Pulmonary artery endothelial cell (primary cell): ENCODE results near the gene UGGT2. TPM values are rescaled to one million over a fixed set of nuclear protein-coding genes. Genes with fewer than 3 reads are reported as not detected.
"Not testable (repeated sequence)": the region's sequence is repeated elsewhere in the genome, so short reads cannot be mapped to it uniquely, and the experiment has no call there.

ENCODE experiments used
- DNase-seq: peaks from one replicate; pipeline ENCODE4 v3.0.0-alpha.2; 2011; ENCODE audit warnings: low read depth, low spot score
- total RNA-seq: library from RNA; depleted of rRNA; stranded (reverse); fragments of >200 nt; gene quantifications from 2 replicates; pipeline ENCODE4 v1.2.3, GENCODE V29; 2014

Gene UGGT2
- total RNA-seq, 1 donor from 2014 or later = 45.2 TPM

DNA sequence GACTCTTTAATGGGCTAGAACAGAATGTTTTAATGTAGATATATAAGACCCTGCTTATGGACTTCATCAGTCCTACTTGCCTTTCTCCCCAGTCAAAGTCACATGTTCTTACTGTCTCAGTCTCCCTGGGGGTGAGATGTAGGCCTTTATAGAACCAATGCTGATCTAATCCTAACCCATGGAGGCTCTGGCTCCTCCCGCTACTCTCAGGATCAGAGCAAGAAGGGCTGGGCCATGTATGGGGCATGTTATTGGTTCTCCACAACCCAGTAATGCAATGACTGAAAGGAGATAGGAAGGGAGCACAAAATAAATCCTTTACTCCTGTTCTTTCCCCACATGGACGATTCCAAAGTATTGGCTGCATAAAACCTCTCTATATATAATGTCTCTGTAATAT lies 82.3 kb downstream of the UGGT2 start:
- no peak for DNase-seq

DNA sequence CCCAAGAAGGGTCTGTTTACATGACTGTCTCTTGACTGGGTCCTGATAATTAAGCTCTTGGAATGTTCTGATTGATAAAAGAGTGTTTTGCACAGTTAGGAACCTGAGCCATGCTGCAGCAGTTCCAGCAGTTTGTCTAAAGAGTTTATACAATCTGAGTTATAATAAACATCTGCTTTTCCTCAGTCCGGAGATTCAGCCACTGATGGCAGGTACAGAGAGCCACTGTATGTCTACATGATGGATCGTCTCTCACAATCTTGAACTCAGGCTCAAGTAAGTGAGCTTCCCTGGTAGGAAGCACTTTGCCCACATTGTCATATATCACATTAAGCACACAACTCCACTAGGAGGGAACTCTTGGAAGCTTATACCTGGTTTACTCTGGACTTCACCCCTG lies 84.3 kb downstream of the UGGT2 start:
- no peak for DNase-seq

DNA sequence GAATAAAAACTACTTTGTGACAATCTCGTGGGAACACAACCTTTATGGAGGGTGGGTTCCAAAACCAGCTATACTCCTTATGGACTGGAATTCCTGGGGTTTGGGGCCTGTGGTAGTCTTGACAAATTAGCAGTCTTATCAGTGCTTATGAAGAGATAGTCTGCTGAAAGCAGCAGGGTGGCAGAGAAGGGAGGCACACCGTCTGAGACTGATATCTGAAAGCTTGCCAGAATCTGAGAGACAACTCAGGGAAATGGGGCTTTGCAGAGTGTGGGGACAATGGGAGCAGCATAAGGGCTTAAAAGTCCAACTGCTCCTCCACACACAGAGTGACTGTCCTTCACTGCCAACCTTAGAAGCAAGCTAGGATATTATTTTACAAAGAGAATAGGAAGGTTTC lies 95.9 kb downstream of the UGGT2 start:
- no peak for DNase-seq

DNA sequence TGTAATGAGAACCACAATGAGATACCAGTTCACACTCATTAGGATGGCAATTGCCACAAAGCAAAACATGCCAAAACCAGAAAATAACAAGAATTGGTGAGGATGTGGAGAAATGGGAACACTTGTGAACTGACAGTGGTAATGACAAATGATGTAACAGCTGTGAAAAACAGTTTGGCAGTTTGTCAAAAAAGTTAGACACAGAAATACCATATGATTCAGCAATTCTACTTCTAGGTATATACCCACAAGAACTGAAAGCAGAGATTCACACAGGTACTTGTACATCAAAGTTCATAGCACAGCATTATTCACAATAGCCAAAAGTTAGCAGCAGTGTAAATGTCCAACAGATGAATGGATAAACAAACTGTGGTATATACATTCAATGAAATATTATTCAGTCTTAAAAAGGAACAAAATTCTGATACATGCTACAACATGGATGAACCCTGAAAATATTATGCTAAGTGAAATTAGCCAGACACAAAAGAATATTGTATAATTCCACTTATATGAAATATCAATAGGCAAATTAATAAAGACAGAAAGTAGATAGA lies 96.5 kb downstream of the UGGT2 start:
- no peak for DNase-seq

DNA sequence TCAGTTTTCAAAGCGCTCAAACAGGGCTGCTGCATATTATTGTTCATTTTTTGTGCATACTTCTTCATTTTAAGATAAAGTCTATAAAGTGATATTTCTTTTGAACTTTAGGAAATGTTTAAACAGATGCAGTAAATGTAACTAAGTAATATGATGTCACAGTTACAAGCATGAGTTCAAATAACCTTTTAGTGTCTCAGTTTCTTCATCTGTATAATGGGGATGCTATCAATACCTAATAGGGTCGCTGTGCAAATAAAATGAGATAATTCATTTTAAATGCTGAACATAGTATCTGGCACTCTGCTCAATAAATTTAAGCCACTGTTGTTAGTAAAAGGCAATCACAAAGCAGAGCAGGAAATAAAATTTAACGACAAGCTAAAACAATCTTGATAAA lies 97.5 kb downstream of the UGGT2 start:
- no peak for DNase-seq

DNA sequence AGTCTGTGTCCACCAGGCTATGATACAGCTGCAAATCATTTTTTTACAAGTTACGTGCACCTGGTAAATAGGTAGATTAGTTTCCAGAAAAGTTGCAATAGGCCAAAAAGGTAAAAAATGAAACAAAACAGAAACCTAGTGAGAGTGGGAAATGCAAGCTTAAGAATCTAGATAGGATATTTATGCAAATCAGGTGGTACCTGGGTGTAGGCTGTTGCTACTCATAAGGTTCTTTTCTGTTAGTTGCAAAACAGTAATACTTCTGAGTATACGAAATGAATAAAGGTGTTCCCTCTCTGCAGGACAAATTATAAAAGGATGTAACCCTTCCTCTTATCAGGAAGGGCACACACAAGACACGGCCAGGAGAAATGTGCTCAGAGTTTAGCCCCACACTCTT lies 97.9 kb downstream of the UGGT2 start:
- no peak for DNase-seq

DNA sequence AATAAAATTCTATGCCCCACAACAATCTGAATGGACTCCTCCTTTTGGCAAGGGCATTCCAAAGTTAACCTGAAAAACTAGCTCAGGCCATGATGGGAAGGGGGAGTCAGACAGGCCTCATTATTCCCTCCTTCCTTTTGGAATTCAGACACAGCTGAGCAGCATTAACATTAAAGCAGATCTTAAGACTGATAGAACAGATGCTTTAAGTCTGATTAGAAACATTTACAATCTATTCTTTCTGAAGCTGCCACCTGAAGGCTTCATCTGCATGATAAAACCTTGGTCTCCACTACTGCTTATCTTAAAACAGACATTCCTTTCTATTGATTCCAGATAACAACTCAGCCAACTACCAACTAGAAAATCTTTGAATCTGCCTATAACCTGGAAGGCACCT lies 98.9 kb downstream of the UGGT2 start:
- DNase-seq = no peak

DNA sequence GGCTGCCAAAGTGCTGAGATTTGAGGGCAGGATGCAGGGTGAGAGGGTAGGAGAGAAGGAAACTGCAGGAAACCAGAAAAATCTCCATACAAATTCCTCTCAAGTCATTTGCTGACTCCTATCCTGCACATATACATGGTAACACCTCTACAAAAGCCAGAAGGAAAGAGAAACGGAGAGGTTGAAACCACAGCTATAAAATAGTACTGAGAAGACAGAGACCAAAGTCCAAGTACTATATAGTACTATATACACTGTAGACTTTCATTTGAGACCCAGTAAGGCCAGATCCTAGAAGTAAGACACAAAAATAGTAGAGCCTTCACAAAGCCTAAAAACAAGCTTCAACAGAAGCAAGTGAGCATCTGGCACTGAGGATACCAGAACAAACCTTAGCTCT lies 103.1 kb downstream of the UGGT2 start:
- DNase-seq = no peak

DNA sequence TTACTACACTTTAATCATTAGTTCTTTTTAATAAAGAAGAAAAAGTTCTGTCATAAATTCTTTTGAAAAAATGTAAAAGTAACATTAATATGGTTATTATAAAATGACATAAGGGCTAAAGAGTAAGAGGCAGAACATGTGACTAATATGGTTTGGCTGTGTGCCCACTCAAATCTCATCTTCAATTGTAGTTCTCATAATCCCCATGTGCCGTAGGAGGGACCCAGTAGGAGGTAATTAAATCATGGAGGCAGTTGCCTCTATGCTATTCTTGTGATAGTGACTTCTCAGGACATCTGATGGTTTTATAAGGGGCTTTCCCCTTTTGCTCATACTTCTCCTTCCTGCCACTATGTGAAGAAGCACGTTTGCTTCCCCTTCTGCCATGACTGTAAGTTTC lies 104.5 kb downstream of the UGGT2 start:
- DNase-seq = no peak

DNA sequence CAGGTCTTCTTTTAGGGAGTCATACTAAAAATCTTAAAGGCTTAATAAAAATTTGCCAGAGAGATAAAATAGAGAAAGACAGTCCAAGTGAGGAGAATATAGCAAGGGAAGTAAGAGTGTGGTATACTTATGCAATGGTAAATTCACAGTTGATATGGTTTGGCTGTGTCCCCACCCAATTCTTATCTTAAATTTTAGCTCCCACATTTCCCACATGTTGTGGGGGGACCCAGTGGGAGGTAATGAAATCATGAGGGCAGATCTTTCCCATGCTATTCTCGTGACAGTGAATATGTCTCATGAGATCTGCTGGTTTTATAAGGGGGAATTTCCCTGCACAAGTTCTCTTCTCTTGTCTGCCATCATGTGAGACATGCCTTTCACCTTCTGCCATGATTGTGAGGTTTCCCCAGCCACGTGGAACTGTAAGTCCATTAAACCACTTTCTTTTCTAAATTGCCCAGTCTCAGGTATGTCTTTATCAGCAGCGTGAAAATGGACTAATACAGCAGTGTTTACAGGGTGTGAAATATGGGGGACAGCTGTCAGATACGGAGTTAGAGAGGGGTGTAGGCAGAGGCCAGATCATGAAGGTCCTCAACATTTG lies 115.4 kb downstream of the UGGT2 start:
- no peak for DNase-seq

DNA sequence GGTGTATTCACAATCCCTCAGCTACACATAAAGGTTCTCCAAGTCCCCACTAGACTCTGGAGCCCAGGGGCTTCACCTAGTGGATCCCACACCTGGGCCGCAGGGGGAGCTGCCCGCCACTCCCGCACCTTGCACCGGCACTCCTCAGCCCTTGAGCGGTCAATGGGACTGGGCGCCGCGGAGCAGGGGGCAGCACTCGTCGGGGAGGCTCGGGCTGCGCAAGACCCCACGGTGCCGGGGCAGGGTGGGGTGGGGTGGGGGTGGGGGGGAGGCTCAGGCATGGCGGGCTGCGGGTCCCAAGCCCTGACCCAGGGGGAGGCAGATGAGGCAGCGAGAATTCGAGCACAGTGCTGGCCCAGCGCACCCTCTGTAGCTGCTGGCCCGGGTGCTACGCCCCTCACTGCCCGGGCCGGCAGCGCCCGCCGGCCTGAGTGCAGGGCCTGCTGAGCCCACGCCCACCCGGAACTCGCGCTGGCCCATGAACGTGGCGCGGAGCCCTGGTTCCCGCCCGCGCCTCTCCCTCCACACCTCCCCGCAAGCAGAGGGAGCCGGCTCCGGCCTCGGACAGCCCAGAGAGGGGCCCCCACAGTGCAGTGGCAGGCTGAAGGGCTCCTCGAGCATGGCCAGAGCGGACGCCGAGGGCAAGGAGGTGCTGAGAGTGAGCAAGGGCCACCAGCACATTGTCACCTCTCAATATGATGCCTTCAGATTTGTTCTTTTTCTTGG lies 121.7 kb downstream of the UGGT2 start:
- no peak for DNase-seq

DNA sequence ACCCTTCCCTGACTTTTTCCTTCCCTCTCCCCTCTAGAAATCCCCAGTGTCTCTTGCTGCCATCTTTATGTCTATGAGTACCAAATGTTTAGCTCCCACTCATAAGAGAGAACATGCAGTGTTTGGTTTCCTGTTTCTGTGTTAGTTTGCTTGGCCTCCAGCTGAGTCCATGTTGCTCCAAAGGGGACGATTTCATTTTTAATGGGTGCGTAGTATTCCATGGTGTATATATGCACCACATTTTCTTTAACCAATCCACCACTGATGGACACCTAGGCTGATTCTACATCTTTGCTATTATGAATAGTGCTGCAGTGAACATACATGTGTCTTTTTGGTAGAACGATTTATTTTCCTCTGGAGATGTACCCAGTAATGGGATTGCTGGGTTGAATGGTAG lies 123.8 kb downstream of the UGGT2 start:
- no peak for DNase-seq

DNA sequence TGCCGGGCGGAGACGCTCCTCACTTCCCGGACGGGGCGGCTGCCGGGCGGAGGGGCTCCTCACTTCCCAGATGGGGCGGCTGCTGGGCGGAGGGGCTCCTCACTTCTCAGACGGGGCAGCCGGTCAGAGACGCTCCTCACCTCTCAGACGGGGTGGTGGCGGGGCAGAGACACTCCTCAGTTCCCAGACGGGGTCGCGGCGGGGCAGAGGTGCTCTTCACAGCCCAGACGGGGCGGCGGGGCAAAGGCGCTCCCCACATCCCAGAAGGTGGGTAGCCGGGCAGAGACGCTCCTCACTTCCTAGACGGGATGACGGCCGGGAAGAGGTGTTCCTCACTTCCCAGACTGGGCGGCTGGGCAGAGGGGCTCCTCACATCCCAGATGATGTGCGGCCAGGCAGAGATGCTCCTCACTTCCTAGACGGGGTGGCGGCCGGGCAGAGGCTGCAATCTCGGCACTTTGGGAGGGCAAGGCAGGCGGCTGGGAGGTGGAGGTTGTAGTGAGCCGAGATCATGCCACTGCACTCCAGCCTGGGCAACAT lies 124.8 kb downstream of the UGGT2 start:
- not testable (repeated sequence) for DNase-seq

DNA sequence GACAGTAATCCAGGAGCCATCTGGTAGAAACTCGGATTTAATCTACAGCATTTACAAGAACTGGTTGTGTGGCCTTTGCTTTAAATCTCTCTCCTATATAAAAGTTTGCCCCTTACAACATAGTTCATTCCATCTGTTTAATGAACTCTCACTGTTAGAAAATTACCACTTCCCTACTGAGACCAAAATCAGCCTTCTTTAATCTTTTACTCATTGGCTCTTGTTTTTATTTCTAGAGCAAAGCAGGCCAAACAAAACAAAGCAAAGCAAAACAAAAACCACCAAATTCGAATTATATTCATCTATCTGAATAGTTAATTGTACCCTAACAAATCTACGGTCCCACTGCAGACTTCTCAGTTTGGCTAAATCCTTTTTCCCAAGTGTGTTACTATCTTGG lies 127.0 kb downstream of the UGGT2 start:
- DNase-seq = no peak

DNA sequence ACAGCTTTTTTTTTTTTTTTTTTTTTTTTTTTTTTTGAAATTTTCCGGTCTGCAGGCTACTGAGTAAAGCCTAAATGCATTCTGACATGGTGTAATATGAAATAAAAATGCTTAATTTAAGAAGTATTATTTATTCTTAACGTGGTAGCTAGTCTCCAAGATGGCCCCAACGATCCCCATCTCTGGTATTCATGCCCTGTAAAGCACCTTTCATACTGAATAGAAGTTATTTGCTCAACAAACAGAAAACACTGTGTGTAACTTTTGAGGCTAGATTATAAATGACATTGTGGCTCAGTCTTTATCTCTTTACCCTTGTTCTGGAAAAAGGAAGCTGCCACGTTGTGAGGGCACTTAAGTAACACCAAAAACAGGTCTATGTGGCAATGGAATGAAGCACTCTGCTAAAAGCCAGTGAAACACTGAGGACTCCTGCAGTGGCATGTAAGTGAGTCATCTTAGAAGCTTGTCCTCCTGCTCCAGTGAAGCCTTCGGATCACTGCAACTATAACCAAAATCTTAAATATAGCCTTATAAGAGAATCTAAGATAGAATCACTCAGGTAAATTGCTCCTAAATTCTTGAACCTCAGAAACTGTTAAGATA lies 128.7 kb downstream of the UGGT2 start:
- no peak for DNase-seq

DNA sequence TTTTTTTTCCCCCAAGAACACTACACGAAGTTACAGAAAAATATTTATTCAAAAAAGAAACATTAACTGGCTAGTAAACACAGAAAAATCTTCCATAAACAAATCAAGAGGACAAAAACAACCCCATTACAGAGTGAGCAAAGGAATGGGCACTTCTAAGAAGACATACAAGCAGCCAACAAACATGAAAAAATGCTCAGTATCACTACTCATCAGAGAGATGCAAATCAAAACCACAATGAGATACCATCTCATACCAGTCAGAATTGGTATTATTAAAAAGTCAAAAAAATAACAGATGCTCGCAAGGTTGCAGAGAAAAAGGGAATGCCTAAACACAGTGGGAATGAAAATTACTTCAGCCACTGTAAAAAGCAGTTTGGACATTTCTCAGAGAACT lies 131.7 kb downstream of the UGGT2 start:
- no peak for DNase-seq

DNA sequence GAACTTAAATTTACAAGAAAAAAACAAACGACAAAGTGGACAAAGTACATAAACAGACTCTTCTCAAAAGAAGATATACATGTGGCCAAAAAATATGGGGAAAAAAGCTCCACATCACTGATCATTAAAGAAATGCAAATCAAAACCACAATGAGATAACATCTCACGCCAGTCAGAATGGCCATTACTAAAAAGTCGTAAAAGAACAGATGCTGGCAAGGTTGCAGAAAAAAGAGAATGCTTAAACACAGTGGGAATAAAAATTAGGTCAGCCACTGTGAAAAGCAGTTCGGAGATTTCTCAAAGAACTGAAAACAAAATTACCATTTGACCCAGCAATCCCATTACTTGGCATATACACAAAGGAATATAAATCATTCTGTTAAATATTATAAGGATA lies 132.7 kb downstream of the UGGT2 start:
- DNase-seq = no peak

DNA sequence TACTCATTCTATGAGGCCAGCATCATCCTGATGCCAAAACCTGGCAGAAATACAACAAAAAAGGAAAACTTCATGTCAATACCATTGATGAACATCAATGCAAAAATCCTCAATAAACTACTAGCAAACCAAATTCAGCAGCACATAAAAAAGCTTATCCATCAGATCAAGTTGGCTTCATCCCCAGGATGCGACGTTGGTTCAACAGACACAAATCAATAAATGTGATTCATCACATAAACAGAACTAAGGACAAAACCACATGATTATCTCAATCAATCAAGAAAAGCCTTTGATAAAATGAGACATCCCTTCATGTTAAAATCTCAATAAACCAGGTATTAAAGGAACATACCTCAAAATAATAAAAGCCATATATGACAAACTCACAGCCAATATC lies 134.3 kb downstream of the UGGT2 start:
- no peak for DNase-seq

DNA sequence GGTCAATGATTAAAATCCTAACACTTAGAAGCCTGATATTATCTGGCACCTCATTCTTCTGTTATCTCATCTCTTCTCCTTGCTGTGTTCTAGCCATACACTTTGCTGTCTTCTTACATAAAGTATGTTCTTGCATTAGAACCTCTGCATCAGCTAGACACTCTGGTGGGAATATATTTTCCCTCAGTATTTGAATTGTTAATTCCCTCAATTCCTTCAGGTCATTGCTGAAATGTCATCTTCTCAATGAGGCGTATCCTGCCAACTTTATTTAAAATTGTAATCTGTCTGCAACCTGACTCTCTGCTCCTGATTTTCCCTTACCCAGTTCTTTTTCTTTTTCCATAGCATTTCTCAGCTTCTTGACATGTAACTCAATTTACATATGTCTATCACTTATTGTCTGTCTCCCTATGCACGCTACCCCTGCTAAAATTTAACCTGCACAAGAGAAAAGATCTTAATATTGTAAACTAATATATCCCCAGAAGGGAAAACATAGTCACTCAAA lies 138.2 kb downstream of the UGGT2 start:
- no peak for DNase-seq

DNA sequence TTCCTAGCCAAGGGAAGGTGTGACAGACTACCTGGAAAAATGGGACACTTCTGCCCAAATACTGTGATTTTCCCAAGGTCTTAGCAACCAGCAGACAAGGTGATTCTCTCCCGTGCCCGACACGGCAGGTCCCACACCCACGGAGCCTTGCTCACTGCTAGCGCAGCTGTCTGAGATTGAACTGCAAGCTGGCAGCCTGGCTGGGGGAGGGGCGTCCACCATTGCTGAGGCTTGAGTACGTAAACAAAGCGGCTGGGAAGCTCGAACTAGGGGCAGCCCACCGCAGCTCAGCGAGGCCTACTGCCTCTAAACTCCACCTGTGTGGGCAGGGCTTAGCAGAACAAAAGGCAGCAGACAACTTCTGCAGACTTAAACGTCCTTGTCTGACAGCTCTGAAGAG lies 146.2 kb downstream of the UGGT2 start:
- no peak for DNase-seq

DNA sequence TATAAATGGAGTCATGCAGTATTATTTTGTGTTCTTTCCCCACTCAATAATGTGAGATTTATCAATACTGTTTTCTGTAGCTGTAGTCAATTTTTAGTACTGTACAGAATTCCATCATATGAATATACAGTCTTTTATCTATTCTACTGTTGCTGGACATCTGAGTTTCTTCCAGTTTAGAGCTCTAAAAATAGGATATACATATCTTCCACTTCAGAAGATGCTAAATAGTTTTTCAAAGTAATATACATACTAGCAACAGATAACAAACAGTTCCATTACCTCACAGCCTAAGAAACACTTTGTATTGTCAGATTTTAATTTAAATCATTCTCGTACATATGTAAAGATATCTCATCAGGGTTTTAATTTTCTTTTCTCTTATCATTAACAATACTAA lies 149.6 kb downstream of the UGGT2 start:
- no peak for DNase-seq

DNA sequence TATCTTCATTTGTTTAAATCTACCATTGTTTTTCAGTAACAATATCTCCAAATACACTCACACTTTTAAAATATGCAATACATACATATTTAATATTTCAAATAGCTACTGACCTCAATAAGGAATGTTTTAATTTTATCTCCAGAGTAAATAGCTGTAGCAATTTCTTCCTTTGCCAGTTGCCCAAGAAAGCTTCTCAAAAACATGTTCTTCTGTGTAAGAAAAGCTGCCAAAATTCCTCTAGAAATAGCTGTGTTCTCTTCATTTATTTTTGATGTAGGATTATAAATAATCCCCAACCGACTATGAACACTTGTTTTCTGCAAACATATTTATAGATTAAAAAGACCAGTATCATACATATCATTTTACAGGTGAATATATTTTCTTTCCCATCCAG lies 150.5 kb downstream of the UGGT2 start:
- no peak for DNase-seq
